GM12878 (cell line): ENCODE data around the gene MYLK3. TPM values are rescaled to one million over a fixed set of nuclear protein-coding genes. Genes with fewer than 3 reads are reported as not detected.

Source experiments
- ASH2L ChIP-seq: fragments of 300-600, 200-600 bp; sonication (generic); IDR thresholded peaks from 2 replicates; pipeline ENCODE4 v1.6.1; 2017; ENCODE audit warnings: low read depth, mild to moderate bottlenecking, borderline replicate concordance
- ATF2 ChIP-seq: IDR thresholded peaks from 2 replicates; pipeline ENCODE4 v1.6.1; 2012; ENCODE audit warnings: low read length, inconsistent platforms
- BACH1 ChIP-seq: fragments of 450-650 bp; IDR thresholded peaks from 2 replicates; pipeline ENCODE4 v1.6.1; 2017; ENCODE audit warnings: mild to moderate bottlenecking, borderline replicate concordance
- CHD2 ChIP-seq: IDR thresholded peaks from 2 replicates; pipeline ENCODE4 v1.6.1; 2011; ENCODE audit warnings: low read depth, low read length, improper control_type of control experiment, borderline replicate concordance
- E2F8 ChIP-seq: fragments of 450-650 bp; IDR thresholded peaks from 2 replicates; pipeline ENCODE4 v1.6.1; 2018; ENCODE audit warnings: mild to moderate bottlenecking, low read depth, moderate library complexity; ENCODE audit not compliant: partially characterized antibody
- EED ChIP-seq: sonication (generic); IDR thresholded peaks from 2 replicates; pipeline ENCODE4 v1.6.1; 2016; ENCODE audit warnings: antibody characterized with exemption, low read depth
- FOXK2 ChIP-seq: fragments of 450-650 bp; IDR thresholded peaks from 2 replicates; pipeline ENCODE4 v1.6.1; 2017; ENCODE audit warnings: mild to moderate bottlenecking, moderate library complexity
- FOXM1 ChIP-seq: IDR thresholded peaks from 2 replicates; pipeline ENCODE4 v1.6.1; 2012; ENCODE audit warnings: low read depth, mild to moderate bottlenecking, inconsistent platforms, low read length, moderate library complexity
- IKZF2 ChIP-seq, 2 experiments: fragments of 450-650 bp; IDR thresholded peaks; 2 replicates each; pipeline ENCODE4 v1.6.1; 2017; ENCODE audit warnings: mild to moderate bottlenecking in 2 of 2, moderate library complexity in 2 of 2
- MEF2A ChIP-seq: IDR thresholded peaks from 2 replicates; pipeline ENCODE4 v1.6.1; 2011; ENCODE audit warnings: low read depth, mild to moderate bottlenecking, low read length, moderate library complexity; ENCODE audit not compliant: insufficient read depth
- MEF2B ChIP-seq: fragments of 450-650 bp; IDR thresholded peaks from 2 replicates; pipeline ENCODE4 v1.6.1; 2018; ENCODE audit warnings: mild to moderate bottlenecking, moderate library complexity; ENCODE audit not compliant: partially characterized antibody, poor library complexity, severe bottlenecking
- MXI1 ChIP-seq: fragments of 150-350 bp; IDR thresholded peaks from 2 replicates; pipeline ENCODE4 v1.6.1; 2011; ENCODE audit warnings: low read depth, mild to moderate bottlenecking, inconsistent platforms, low read length, improper control_type of control experiment
- NFIC ChIP-seq: IDR thresholded peaks from 2 replicates; pipeline ENCODE4 v1.6.1; 2012; ENCODE audit warnings: low read depth, mild to moderate bottlenecking, inconsistent platforms, low read length, moderate library complexity
- NFXL1 ChIP-seq: fragments of 450-650 bp; IDR thresholded peaks from 2 replicates; pipeline ENCODE4 v1.6.1; 2017; ENCODE audit warnings: antibody characterized with exemption, mild to moderate bottlenecking, borderline replicate concordance
- PML ChIP-seq: IDR thresholded peaks from 2 replicates; pipeline ENCODE4 v1.6.1; 2012; ENCODE audit warnings: low read length, inconsistent platforms
- RAD21 ChIP-seq: IDR thresholded peaks from 2 replicates; pipeline ENCODE4 v1.6.1; 2011; ENCODE audit warnings: mild to moderate bottlenecking, low read depth, low read length, moderate library complexity; ENCODE audit not compliant: insufficient read depth
- RCOR1 ChIP-seq: conservative IDR thresholded peaks from 2 replicates; pipeline ENCODE4 v1.6.1; 2012; ENCODE audit warnings: low read depth, low read length, improper control_type of control experiment
- SIN3A ChIP-seq: IDR thresholded peaks from 2 replicates; pipeline ENCODE4 v1.6.1; 2012; ENCODE audit warnings: low read depth, low read length, improper control_type of control experiment
- TAF1 ChIP-seq: IDR thresholded peaks from 2 replicates; pipeline ENCODE4 v1.6.1; 2011; ENCODE audit warnings: mild to moderate bottlenecking, low read depth, low read length, borderline replicate concordance
- TARDBP ChIP-seq: IDR thresholded peaks from 2 replicates; pipeline ENCODE4 v1.6.1; 2016; ENCODE audit warnings: borderline replicate concordance
- ZNF384 ChIP-seq: IDR thresholded peaks from 2 replicates; pipeline ENCODE4 v1.6.1; 2012; ENCODE audit warnings: low read depth, mild to moderate bottlenecking, low read length, improper control_type of control experiment, borderline replicate concordance
- ZNF622 ChIP-seq: fragments of 450-650 bp; IDR thresholded peaks from 2 replicates; pipeline ENCODE4 v1.6.1; 2017; ENCODE audit warnings: mild to moderate bottlenecking, inconsistent platforms
- polyA plus RNA-seq, 11 experiments: library from polyadenylated mRNA; depleted of rRNA in 4 of 11; unstranded in 6 of 11; stranded (reverse) in 5 of 11; fragments of >200 nt; fragmentation: Nextera tagmentation in 4 of 11; fragmentation: Illumina TruSeq in 1 of 11; extraction: Ambion mirVana in 4 of 11; extraction: Trizol in 1 of 11; gene quantifications; 1 replicate in 1 of 11; 2 replicates in 10 of 11; pipeline versions ENCODE4 v1.2.1 to v1.2.3, GENCODE V29; 2011 to 2016; ENCODE audit warnings: inconsistent platforms in 2 of 11, missing spikeins in 2 of 11, low read depth in 1 of 11
- total RNA-seq, 4 experiments: library from RNA; depleted of rRNA in 3 of 4; stranded (reverse); fragments of >200 nt in 3 of 4; fragmentation: Illumina TruSeq in 1 of 4; extraction: Trizol in 1 of 4; gene quantifications; 2 replicates each; pipeline versions ENCODE4 v1.2.1 to v1.2.3, GENCODE V29; 2013 to 2021
- TF ChIP-seq, protein P1 (sequence below): fragments of 450-650 bp; IDR thresholded peaks from 2 replicates; pipeline ENCODE4 v1.6.1; 2017; ENCODE audit warnings: mild to moderate bottlenecking

MYLK3 gene
- total and polyA plus RNA-seq, 10 of the 15 experiments (the other 5 are each of a cell fraction or from before 2014, with no cell fraction given): 0.02 to 0.46 (median 0.17) TPM

GRCh38 chr16:46688101-46688653 is 60.0 kb downstream of the MYLK3 start (continued):
- TF ChIP-seq CHD2: 0 out of 2 replicates have a peak, but pooled peaks have one; percentile 9
- no peak for TF ChIP-seq NFXL1
- no peak for TF ChIP-seq EED
- TF ChIP-seq SIN3A: 0 out of 2 replicates have a peak, but pooled peaks have one; percentile 2
- TF ChIP-seq PML: no peak
- no peak for TF ChIP-seq TARDBP
- TF ChIP-seq ATF2: no peak
- 0 out of 2 replicates have a peak, but pooled peaks have one; percentile 7 for TF ChIP-seq RAD21
- no peak for TF ChIP-seq TAF1
- no peak for TF ChIP-seq ZNF384
- TF ChIP-seq, protein P1, sequence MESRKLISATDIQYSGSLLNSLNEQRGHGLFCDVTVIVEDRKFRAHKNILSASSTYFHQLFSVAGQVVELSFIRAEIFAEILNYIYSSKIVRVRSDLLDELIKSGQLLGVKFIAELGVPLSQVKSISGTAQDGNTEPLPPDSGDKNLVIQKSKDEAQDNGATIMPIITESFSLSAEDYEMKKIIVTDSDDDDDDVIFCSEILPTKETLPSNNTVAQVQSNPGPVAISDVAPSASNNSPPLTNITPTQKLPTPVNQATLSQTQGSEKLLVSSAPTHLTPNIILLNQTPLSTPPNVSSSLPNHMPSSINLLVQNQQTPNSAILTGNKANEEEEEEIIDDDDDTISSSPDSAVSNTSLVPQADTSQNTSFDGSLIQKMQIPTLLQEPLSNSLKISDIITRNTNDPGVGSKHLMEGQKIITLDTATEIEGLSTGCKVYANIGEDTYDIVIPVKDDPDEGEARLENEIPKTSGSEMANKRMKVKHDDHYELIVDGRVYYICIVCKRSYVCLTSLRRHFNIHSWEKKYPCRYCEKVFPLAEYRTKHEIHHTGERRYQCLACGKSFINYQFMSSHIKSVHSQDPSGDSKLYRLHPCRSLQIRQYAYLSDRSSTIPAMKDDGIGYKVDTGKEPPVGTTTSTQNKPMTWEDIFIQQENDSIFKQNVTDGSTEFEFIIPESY: no peak
- peak in 1 of 2 experiments; percentile 12; a peak in 1 of 4 replicates for TF ChIP-seq IKZF2 (IDR thresholded peaks at IDR 0.05)
- TF ChIP-seq RCOR1: no peak
- no peak for TF ChIP-seq BACH1
- TF ChIP-seq MEF2A: no peak
- no peak for TF ChIP-seq NFIC
- TF ChIP-seq E2F8: no peak
- no peak for TF ChIP-seq FOXM1
- TF ChIP-seq FOXK2: no peak
- TF ChIP-seq MEF2B: no peak
- no peak for TF ChIP-seq MXI1
- no peak for TF ChIP-seq ASH2L
- TF ChIP-seq ZNF622: no peak
